ENCODE data around the gene TCTN3.

TCTN3 gene

GRCh38 chr10:95656291-95657164, 37.2 kb downstream of the TCTN3 start, which contains the start of gene ALDH18A1 (continued):
- TF ChIP-seq ZBTB48 (tag by site-specific recombination; IDR thresholded peaks at IDR 0.05): peak; percentile 67
- TF ChIP-seq ZNF544 (tag by site-specific recombination; IDR thresholded peaks at IDR 0.05): no peak
- no peak for TF ChIP-seq ZNF473 (tag by site-specific recombination; IDR thresholded peaks at IDR 0.05)
- TF ChIP-seq ZNF777 (tag by site-specific recombination; IDR thresholded peaks at IDR 0.05; ENCODE audit: borderline replicate concordance): no peak
- no peak for TF ChIP-seq KLF8 (tag by site-specific recombination; IDR thresholded peaks at IDR 0.05)
- TF ChIP-seq BCL11A (tag by site-specific recombination; IDR thresholded peaks at IDR 0.05; ENCODE audit: low read depth): no peak
- TF ChIP-seq ZNF701 (tag by site-specific recombination; IDR thresholded peaks at IDR 0.05): no peak
- TF ChIP-seq ZFP3 (tag by site-specific recombination; IDR thresholded peaks at IDR 0.05; ENCODE audit: low read depth): no peak
- TF ChIP-seq PRDM10 (tag by site-specific recombination; IDR thresholded peaks at IDR 0.05): peak; percentile 85
- no peak for TF ChIP-seq ZNF2 (tag by site-specific recombination; IDR thresholded peaks at IDR 0.05)
- TF ChIP-seq SP2 (tag by site-specific recombination; IDR thresholded peaks at IDR 0.05): peak; percentile 91
- no peak for TF ChIP-seq ZNF426 (tag by site-specific recombination; IDR thresholded peaks at IDR 0.05)
- no peak for TF ChIP-seq ZNF169 (tag by site-specific recombination; IDR thresholded peaks at IDR 0.05)
- TF ChIP-seq ZNF837 (tag by site-specific recombination; IDR thresholded peaks at IDR 0.05): no peak
- TF ChIP-seq ZNF501 (tag by site-specific recombination; IDR thresholded peaks at IDR 0.05): no peak
- TF ChIP-seq PBX3 (CRISPR knock-in tag; IDR thresholded peaks at IDR 0.05): no peak

DNA sequence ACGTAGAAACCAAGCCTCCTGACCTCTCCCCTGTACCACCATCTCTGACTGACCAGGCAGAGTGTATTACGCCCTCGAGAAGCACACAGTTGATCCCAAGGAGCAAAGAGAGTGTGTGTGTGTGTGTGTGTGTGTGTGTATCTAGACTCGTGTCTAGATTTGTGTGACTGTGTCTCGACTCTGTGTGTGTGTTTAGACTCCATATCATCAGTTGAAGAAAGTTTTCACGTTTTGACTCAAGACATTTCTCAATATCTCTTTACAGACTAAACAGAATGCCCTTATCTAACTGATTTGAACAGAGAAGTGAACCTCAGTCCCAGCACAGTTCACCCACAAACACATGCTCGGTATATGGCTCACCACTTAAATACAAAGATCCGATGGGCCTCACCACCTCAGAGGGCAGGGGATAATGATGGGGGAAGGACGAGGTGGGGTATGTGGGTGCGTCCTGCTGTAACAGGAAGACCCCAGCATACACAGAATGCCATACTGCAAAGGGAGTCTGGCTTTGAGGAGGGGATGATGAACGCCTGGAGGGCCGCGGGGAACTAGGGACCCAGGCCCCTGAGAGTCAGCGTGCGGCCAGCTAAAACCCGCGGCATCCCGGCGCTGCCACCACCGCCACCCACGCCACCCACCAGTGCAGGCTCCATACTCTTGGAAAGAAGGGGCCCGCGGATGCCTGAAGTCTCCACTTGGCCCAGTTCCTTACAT, 38.0 kb downstream of the TCTN3 start:
- Histone ChIP-seq H3K36me3 (ENCODE audit: control insufficient read depth in 2 of 2, insufficient read depth in 1 of 2, low read length in 2 of 2) (peaks cover 23 to 32% of the 10 kb centered on the region in 2 experiments), H3K4me3 (ENCODE audit: low read depth, low read length) (peak overlapping the region; percentile 97), H3K27ac (ENCODE audit: extremely low read depth, low read depth, low read length) (peak overlapping the region; percentile 82), H3K9me3 (ENCODE audit: control insufficient read depth, insufficient read depth, low read depth, low read length) (no peaks in the 10 kb centered on the region), H3K4me1 (ENCODE audit: control insufficient read depth, insufficient read depth, low read length) (no peaks in the 10 kb centered on the region; the same call in 1 of the 2 replicates)
- ChIA-PET POLR2A (no interaction called here), CTCF (interaction anchor here (0.9 to 2.3 kb wide), 4 partner anchors 38 to 225 kb away, joined by 3 to 8 read pairs (median 4); partner anchors contain the start of gene TCTN3)
- TF ChIP-seq GLIS2 (tag by site-specific recombination; IDR thresholded peaks at IDR 0.05) (peak; percentile 51; the same call in 1 of the 2 replicates), ZSCAN30 (tag by site-specific recombination; IDR thresholded peaks at IDR 0.05) (no peak), ZNF354C (tag by site-specific recombination; IDR thresholded peaks at IDR 0.05; ENCODE audit: borderline replicate concordance, low read depth) (no peak), ZBTB6 (tag by site-specific recombination; IDR thresholded peaks at IDR 0.05) (no peak), ZSCAN4 (tag by site-specific recombination; IDR thresholded peaks at IDR 0.05) (peak; percentile 55), KLF8 (tag by site-specific recombination; IDR thresholded peaks at IDR 0.05) (no peak), ZNF704 (tag by site-specific recombination; IDR thresholded peaks at IDR 0.05) (no peak), ZNF223 (tag by site-specific recombination; IDR thresholded peaks at IDR 0.05) (no peak), ZNF600 (tag by site-specific recombination; IDR thresholded peaks at IDR 0.05) (peak; percentile 39; the same call in 1 of the 2 replicates), SCRT1 (tag by site-specific recombination; IDR thresholded peaks at IDR 0.05; ENCODE audit: borderline replicate concordance) (no peak), PBX3 (CRISPR knock-in tag; IDR thresholded peaks at IDR 0.05) (peak; percentile 44; the same call in 1 of the 2 replicates)

Data from HEK293 (cell line).